HTERT RPE-1 (cell line): ENCODE results near the gene RASAL2.
"Not testable (repeated sequence)": the region's sequence is repeated elsewhere in the genome, so short reads cannot be mapped to it uniquely, and the experiment has no call there.

Experiments
- in situ Hi-C: fragments of 300-500 bp; cut with MboI; formaldehyde crosslinking; loops from 4 replicates; pipeline ENCODE4 v1.14.3; 2020; ENCODE audit warnings: low sequenced_read_pairs

Gene RASAL2

GRCh38 chr1:178500091-178500770 is 406.3 kb downstream of the RASAL2 start:
- in situ Hi-C loops: no loop called here

GRCh38 chr1:178500936-178501554 is 407.1 kb downstream of the RASAL2 start:
- in situ Hi-C loops: no loop called here

- in situ Hi-C loops: no loop called here
These were observed 407.9 kb downstream of the RASAL2 start for GRCh38 chr1:178501705-178502329.

- in situ Hi-C loops: no loop called here
These were observed 408.4 kb downstream of the RASAL2 start for GRCh38 chr1:178502330-178502714.

GRCh38 chr1:178502856-178503255 is 409.0 kb downstream of the RASAL2 start:
- in situ Hi-C loops: no loop called here

- in situ Hi-C loops: not testable (repeated sequence)
These were observed 409.4 kb downstream of the RASAL2 start for GRCh38 chr1:178503316-178503715.

GRCh38 chr1:178503849-178504248 is 409.9 kb downstream of the RASAL2 start:
- in situ Hi-C loops: no loop called here

GRCh38 chr1:178504286-178504685 is 410.4 kb downstream of the RASAL2 start:
- in situ Hi-C loops: no loop called here

GRCh38 chr1:178506177-178506576 is 412.3 kb downstream of the RASAL2 start:
- in situ Hi-C loops: no loop called here

GRCh38 chr1:178506669-178507068 is 412.8 kb downstream of the RASAL2 start:
- in situ Hi-C loops: no loop called here

- in situ Hi-C loops: no loop called here
These were observed 415.6 kb downstream of the RASAL2 start for GRCh38 chr1:178509414-178510007.

- in situ Hi-C loops: no loop called here
These were observed 416.3 kb downstream of the RASAL2 start for GRCh38 chr1:178510155-178510554.

GRCh38 chr1:178512566-178513277 is 418.8 kb downstream of the RASAL2 start, which contains the start of gene TEX35:
Gene TEX35, plus strand, starts transcription at chr1:178513109. Its CDS starts 80 bp downstream, at chr1:178513189.
- in situ Hi-C loops: no loop called here

- in situ Hi-C loops: no loop called here
These were observed 419.5 kb downstream of the RASAL2 start for GRCh38 chr1:178513278-178513983.

- in situ Hi-C loops: no loop called here
These were observed 422.2 kb downstream of the RASAL2 start for GRCh38 chr1:178516110-178516509.

GRCh38 chr1:178518894-178519293 is 425.0 kb downstream of the RASAL2 start:
- in situ Hi-C loops: no loop called here

- in situ Hi-C loops: no loop called here
These were observed 426.9 kb downstream of the RASAL2 start for GRCh38 chr1:178520803-178521202.

GRCh38 chr1:178521241-178521640 is 427.3 kb downstream of the RASAL2 start:
- in situ Hi-C loops: no loop called here

GRCh38 chr1:178527117-178527516 is 433.2 kb downstream of the RASAL2 start:
- in situ Hi-C loops: no loop called here

GRCh38 chr1:178528228-178528952 is 434.5 kb downstream of the RASAL2 start:
- in situ Hi-C loops: no loop called here
